Fibroblast of upper back skin (primary cell): ENCODE measurements around the gene IL1R2.

Source experiments
- DNase-seq: peaks from one replicate; pipeline ENCODE4 v3.0.0-alpha.2; 2013

Gene IL1R2

DNA sequence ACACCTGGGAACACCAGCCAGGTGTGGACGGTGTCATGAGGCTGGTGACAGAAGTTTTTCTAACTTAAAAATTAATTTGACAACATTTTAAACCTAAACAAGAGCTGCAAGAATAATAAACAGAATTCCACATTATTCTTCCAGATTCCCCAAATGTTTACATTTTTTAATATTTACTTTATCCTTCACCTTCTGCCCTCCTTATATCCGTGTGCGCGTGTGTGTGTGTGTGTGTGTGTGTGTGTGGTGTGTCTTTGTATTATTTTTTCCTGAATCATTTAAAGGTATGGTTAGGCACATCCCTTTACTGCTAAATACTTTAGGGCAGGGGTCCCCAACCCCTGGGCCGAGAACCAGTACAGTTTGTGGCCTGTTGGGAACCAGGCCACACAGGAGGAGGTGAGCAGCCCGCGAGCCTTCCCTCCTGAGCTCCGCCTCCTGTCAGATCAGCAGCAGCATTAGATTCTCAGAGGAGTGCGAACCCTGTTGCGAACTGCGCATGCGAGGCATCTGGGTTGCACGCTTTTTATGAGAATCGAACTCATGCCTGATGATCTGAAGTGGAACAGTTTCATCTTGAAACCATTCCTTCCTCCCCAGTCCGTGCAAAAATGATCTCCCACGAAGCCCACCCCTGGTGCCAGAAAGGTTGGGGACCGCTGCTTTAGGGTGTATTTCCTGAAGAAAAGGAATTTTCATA is 16.4 kb upstream of the IL1R2 start:
- no peak for DNase-seq

DNA sequence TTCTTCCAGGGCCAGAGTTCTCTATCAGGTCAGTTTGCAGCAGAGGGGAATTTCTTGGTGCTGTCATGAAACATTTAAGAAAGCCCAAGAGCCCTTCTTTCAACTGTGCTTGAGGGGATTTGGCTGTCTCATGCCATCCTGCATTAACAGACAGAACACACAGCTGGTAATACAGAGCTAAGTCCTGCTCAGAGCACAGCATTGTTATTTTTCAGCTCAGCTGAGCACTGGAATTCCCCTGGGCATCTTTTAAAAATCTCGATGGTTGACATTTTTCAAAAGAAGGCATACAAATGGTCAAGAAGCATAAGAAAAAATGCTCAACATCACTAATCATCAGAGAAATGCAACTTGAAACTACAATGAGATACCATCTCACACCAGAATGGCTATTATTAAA is 14.9 kb upstream of the IL1R2 start:
- no peak for DNase-seq

DNA sequence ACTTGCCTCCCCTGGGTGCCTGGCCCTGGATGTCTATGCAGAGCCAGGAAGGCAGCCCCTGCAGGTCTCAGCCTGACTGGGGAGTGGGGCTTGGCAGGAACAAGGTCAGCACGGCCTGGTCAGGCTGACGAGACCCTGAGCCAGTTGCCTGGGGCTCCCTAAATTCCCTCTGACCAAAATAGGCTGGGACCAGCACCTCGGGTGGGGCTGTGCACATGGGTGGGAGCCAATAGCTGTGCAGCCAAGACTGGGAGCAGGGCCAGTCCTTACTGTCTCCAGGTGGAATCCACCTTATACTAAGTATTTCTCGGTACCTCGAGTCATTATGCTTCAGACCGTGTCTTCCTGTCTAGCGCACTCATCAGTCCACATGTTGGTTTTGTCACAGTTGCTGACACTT is 11.4 kb upstream of the IL1R2 start:
- no peak for DNase-seq

DNA sequence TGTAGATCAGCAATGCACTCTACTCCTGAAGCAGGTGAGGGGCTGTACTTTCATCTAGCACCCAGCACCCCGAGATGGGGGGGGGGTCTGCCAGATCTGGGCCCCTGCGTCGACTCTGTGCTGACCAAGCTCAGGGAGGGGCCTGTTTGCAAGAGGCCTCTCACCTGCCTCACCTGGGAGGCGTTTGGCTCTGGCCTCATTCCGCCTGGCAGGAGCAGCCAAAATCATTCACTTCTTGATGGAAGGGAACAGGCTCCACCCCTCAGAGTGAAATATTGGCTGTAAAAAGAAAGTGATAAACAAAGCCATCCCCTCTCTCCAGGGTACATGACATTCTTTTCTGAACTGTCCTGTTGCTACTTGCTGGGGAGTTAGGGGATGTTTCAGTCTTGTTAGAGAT is 10.7 kb upstream of the IL1R2 start:
- no peak for DNase-seq

DNA sequence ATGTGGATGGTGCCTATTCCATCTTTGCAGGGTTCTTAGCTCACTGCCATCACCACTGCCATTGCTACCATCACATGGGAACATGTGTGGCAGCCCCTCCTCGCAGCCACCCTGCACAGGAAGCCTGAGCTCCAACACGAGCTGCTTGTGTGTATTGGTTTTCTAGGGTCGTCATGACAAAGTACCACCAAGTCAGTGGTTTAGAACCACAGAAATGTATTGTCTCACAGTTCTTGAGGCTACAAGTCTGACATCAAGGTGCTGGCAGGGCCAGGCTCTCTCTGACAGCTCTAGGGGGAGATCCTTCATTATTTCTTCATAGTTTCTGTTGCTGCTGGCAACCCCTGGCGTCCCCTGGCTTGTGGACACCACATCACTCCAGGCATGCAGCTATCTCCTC is 10.3 kb upstream of the IL1R2 start:
- no peak for DNase-seq

DNA sequence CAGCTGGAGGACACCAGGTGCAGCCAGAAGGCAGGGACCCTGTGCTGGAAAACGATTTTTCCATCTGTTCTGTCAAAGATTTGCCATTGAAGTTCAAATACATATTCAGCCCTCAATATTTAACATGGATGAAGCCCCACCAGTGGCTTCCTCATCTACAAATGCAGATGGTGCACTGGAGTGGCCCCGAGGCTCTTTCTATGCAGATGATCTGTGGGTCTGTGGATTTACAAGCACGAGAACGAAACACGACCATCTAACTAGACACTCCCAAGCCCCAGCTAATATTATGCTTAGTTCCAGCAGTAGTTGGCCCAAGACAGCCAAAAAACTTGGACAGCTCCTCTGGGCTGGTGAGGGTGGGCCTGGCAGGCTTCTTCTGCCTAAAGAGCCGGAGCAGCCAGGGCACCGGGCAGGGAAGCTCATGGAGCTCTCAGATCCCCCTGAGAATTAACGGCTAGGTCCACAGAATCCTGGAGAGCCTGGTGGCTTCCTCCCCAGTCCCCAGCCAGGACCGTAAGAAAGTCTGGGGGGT is 9.2 kb upstream of the IL1R2 start:
- no peak for DNase-seq

DNA sequence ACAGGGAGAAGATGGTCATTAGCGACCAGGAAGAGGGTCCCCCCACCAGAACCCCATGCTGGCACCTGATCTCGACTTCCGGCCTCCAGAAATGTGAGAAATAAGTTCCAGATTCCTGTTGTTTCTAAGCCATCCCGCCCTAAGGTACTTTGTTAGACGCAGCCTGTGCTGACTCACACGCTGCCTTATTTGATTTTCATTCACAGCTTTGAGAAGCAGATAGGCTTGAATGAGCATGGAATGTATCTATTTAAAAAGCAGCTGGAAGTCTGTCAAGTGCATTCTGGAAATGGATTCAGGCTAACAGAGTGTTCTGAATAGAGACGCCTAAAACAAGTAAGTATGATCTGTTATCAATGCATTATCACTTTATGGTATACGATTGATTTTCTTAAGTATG is 8.3 kb upstream of the IL1R2 start:
- DNase-seq, result peak; percentile 38

DNA sequence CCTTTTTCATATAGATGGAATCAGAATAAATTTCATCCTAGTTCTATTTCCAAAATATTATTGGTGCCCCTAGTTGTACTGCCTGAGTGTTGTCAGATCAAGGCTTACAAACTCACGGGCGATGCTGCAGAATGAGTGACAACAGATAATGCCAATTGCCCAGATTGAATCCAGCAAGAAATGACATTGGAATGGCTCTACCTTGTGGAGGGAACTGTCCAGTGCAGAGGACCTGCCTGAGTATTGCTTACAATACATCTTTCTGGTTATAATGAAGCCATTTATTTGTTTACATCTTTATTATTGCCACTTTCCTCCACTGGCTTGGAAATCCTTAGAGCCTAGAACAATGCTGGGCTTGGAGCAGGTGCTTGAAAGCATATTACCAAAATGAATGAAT is 7.8 kb upstream of the IL1R2 start:
- no peak for DNase-seq

DNA sequence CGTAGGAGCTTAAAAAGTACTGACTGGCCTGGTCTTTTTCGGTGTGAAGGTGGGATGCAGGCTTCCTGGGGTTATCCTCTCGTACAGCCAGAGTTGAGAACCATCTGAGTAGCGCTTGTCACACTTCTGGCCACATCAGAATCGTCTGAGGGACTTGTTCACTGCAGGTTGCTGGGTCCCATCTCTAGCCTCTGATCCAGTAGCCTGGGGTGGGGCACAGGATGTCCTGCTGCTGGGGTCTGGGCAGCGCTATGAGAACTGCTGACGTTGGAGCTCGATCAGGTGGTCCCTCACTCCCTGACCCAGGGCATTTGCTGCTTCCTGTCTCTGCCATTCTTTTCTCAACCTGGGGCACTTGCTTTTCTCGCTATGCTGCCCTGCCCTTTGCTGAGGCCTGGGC is 7.1 kb upstream of the IL1R2 start:
- no peak for DNase-seq

DNA sequence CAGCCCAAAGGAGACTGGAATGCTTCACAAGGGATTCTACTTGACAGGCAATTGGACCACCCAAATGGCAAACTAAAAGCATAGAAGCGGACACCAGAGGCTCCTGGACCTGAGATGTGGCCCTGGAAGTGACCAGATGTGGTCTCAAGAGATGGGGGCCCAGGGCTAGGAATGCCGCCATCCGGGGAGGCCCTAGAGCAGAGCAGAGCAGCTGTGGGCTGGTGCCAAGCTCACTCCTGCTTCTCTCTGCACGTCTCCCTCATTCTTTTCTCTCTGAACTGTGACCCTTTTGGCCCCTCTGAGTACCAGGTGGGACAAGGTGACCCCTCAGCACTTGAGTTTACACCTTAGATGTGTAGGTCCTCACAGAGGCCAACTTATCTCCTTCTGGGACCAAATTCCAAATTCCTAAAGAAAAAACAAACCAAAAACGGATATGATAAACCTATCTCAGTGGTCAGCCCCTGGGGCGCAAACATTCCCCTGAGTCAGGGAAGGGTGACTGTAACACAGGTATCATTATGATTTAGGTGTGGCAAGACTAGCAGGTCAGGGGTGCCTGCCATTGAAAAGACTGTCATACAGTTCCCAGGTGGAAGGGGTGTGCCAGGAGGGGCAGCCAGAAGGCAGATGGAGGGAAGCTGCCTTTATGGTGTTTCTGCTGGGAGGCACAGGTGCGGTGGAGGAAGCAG is 6.5 kb upstream of the IL1R2 start:
- no peak for DNase-seq

DNA sequence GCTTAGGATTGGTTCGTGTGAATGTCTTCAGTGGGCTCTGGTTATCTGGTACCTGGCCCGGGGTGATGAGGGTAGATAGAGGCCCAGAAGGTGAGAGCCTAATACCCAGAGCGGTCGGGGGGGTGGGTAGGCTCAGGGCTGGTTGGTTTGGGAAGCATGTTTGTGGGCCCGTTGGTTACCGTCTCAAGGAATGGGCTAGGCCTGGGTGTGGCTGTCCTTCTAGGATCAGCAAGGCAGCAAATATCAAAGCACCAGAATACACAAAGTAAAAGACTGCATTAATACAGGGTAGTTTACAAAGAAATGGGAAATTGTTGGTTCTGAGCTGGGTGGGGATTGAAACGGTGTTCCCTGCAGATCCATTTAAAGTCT is 6.0 kb upstream of the IL1R2 start:
- no peak for DNase-seq

DNA sequence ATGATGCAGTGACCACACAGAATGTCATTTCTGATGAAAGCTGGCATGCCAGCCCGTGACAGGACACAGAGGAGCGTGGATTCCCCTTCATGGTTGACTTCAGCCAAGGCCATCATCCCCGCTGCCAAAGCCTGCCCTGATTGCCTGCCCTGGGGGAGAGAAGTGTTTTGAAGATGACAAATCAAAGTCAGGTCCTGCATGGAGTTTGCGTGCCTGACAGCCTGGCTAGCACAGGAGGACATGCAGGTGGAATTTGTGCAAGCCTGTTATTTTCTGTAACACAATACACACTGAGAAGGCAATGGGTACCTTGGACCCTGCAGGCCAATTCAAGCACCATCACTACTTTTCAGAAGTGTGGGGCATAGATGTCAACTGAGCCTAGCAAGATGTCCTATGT is 5.4 kb upstream of the IL1R2 start:
- DNase-seq, result no peak

DNA sequence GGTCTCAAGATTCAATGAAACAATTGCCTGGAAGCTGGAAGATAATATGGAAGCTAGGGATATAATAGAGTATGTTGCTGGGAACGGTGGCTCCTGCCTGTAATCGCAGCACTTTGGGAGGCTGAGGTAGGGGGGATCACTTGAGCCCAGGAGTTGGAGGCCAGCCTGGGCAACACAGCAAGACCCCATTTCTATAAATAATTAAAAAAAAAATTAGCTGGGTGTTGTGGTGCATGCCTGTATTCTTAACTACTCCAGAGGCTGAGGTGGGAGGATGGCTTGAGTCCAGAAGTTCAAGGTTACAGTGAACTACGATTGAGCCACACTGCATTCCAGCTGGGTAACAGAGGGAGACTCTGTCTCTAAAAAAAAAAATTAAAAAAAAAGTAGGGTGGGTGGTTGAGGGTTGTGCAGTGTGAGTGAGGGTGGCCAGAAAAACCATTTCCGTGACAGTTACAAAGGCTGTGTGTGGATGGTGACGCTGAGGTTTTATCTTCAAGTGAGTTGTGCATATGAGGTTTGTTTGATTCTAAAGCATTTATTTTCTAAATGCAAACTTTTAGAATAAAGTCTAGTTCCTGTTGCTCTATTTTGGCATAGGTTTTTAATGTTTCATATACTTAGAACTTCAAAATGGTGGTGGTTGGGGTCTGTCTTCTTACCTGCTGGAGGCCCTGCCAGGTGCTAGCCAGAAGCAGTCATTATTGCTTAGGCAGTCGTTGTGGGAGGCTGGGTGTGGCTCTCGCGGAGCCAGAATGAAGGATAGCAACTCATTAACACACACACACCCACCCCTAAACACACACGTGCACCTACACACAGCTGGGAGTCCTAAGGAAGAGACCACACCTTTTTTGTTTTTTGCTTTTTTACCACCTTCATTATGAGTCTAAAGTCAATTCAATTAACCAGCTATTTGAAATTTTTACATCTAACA is 4.7 kb upstream of the IL1R2 start:
- DNase-seq, result no peak

DNA sequence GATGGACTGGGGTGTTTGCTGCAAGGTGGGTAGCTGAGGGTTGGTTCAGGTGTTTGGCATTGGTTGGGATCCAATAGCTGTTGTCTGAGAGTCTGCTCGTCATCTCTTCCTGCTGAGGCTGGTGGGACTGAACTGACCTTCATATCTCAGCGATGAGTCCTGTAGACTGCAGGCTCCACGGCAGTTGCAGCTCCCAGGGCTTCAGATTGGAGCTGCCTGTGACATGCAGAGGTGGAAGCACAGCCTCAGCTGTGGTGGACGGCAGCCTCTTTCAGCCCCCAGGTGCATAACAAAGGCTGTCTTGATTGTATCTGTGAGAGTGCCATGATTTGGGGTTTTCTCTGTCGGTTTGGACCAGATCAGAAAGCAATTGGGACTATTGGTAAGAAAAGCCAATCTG is 3.9 kb upstream of the IL1R2 start:
- DNase-seq, result no peak

DNA sequence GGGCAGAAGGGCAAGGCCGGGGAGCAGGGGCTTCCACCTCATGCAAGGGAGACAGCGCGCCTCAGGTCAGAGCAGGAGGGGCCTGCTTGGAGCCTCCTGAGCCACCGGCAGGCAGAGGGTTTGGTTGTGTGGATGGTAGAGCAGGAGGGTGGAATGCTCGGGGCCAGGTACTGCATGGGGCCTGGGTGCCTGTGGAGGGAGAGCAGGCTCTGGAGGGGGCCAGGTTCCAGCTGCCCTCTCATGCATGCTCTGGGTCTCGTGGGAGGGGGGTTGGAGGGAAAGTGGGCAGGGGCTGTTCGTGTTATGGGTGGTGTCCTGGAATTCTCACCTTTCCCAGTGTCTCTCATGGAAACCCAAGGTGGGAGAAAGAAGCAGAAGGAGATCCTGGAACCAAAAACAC is 3.2 kb upstream of the IL1R2 start:
- DNase-seq, result no peak

DNA sequence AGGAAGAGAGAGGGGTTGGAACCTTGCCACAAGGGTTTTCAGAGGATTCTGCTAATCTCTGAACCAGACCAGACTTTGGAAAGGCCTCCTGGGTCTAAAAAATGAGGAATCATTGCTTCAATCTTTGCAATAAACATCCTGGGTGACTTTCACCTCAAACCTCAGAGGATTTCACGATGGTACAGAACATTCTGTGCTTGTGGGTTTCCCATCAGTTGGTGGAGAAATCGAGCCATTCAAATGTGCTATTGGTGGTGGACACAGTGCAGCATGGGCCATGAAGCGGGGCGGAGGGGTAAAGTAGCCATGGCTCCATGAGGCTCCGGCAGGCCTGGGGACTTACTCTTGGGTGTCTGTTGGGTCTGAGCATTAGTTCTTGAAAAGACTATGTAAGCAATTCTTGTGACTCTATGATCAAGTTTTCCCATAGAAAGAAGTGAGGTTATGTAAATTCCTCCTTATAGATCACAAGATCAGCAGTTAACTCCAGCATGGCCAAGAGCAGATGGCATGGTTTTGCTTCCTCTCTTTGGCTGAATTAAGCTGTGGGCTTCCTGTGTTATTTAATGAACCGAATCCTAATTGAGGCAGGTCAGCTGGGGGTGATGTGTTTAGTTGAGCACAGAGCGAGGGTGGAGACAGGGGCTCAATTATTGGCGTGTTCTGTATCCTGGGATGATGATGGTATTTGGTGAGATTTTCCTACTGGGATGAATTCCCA is 1.9 kb upstream of the IL1R2 start:
- DNase-seq, result no peak

DNA sequence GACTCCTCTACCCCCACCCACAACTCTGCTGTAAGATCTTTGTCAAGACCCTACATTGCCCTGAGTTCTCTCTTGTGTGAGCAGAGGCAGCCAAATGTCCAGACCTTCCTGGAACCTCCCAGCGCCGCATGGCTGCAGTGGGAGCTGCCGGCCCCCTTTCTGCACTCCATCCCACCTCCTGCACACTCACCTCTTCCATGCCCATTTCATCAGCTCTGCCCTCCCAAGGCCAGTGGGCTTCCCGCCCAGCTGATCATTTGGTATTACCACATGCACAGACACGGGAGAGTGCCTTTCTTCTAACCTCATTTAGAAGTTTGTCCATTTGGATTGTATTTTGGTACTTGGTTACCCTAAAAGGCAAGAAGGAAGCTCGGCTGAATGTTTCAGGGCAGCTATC is 2.0 kb downstream of the IL1R2 start:
- no peak for DNase-seq

DNA sequence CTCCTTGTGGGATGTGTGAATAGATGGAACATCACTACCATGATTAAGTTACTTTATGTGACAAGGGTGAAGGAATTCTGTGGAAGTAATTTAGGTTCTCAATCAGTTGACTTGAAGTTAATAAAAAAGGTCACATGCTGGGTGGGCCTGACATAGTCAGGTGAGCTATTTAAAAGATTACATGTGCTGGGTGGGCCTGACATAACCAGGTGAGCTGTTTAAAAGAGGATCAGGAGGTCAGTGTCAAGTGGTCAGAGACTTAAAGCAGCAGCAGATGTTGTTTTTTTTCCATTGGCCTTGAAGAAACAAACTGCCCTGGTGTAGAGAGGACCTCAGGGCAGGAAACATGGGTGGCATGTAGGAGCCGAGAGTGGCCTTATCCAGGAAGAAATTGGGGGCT is 3.3 kb downstream of the IL1R2 start:
- no peak for DNase-seq

DNA sequence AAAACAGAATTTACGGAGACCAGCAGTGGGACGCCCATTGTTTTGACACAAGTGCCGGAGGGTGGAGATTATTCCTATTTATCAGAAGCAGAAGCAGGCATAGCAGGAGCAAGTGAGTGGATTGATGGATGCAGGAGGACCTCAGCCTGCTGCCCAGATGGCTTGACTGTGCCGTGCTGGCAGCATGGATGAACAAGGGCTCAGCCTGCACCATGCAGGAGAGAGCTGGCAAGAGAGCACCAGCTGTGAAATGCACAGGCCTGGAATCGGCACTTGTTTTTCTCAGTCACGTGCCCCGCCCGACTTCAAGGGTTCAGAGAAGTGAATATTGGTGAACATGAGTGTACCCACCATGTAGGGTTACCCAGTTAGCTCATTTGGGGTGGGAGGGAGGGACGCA is 4.0 kb downstream of the IL1R2 start:
- DNase-seq, result no peak

DNA sequence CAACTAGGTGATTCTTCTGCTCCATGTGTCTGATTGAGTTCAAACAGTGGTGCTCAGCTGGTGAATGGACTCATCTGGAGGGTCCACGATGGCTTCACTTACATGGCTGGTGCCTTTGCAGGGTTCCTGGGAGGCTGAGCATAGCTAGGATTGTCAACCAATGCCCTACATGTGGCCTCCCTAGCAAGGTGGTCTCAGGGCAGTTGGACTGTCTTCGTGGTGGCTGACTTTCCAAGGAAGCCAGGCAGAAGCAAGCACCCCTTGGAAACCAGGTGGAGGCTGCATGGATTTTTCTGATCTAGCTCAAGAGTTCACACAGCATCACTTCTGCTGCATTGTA is 6.8 kb downstream of the IL1R2 start:
- DNase-seq, result no peak

DNA sequence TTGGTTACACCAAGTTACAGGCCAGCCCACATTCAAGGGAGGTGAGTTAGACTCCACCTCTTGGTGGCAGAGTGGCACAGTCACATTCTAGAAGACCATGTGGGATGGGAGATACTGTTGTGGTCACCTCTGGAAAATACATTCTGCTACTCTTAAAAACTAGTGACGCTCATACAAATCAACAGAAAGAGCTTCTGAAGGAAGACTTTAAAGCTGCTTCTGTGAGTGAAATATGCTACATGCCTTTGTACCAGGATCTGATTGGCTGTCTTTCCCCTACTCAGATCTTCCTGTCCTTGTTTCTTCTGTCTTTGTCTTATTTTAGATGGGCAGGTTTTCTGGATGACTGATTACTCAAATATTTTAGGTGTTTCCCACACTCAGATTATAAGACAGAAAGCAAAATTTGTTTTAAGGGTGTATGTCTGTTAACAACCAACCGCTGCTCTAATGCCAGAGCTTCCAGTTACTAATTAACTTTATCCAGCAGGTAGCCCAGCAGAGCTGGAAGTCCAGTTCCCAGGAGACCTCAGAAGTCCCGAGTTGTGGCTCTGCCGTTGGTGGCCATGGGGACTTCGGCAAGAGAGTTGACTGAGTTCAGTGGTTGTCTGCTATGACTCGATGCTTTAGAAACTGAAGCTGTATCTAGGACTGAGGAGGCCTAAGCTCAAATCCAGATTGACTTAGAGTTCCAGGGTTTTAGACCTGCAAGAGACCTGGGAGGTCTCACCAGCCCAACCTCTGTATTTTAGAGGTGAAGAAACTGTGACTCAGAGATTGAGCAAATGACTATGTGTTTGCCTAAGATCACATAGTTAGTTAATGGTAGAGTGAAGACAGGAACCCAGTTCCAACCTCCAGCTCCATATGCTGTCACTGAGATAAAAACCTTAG is 7.4 kb downstream of the IL1R2 start:
- DNase-seq, result no peak

DNA sequence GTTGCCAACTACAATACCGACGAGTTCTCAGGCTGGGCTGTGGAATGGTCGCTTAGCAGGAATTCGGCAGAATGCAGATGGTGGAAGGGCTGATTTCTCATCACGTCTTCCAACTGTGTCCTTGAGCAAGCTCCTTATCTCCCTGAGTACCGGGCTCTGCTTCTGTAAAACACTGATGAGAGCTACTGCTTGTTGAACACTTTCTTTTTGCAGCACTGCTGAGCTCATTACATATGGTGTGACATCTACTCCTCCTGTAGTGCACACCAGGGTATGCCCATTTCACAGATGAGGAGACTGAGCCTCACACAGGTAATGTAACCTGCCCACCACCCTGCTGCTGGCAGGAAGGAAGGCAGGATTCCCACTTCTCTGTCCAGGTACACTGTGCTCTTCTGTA is 8.3 kb downstream of the IL1R2 start:
- DNase-seq, result no peak
